ENCODE data around the gene DNAJC5G.

DNA sequence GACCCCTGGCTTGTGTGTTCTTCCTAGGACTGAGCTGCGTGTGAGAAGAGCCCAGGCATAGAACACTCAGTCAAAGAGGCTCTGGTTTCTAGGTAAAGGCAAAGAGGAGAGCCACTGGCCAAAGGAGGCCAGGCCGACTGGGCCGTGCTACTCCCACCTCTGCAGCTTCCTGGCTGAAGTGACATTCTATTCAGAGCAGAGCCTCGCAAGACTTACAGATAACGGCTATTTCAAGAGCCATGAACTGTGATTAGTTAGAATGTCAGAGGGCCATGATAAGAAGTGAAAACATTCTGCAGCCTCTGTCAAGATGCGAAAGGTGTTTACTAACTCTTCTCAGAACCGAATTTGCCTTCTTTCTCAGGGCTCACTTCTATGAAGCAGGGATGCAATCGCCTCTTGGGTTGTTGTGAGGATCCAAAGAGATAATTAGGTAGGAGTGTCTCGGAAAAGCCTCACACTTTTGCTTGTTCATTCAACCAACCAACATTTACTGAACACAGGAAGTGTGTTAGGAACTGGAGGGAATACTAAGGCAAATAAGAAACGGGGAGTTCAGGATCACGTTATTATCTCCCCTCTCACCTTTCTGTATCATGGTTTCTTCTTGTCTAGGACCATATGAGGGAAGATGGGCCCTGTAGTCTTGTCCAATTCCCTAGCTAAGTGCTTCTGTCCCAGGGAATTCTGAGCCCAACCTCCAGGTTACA, 3.4 kb upstream of the DNAJC5G start:
- no peak for TF ChIP-seq CTCF (conservative IDR thresholded peaks at IDR 0.05 in 1 of 2, IDR thresholded peaks at IDR 0.05 in 1 of 2; ENCODE audit: low read depth in 1 of 2, low read length in 2 of 2)
- TF ChIP-seq EZH2 (IDR thresholded peaks at IDR 0.05; ENCODE audit: low read length, missing control alignments), result no peak

All from fibroblast of lung (primary cell).